Uterus (tissue), 2 donors: Measurements from ENCODE around the gene ATP5F1E.

Source experiments
- CTCF ChIP-seq, 4 experiments: fragments of 200-600 bp in 2 of 4; fragments of 450-650 bp in 2 of 4; sonication (generic) in 2 of 4; IDR thresholded peaks; one replicate each; pipeline ENCODE4 v1.5.1; 2016 to 2019; ENCODE audit warnings: antibody characterized with exemption in 4 of 4, mild to moderate bottlenecking in 2 of 4, moderate library complexity in 1 of 4
- POLR2A ChIP-seq, 2 donors: fragments of 450-650 bp; IDR thresholded peaks; one replicate each; pipeline ENCODE4 v1.6.1; 2016; ENCODE audit warnings: antibody characterized with exemption in 2 of 2, mild to moderate bottlenecking in 1 of 2, moderate library complexity in 1 of 2

GRCh38 chr20:58988565-58988882 is 43.6 kb downstream of the ATP5F1E start:
- TF ChIP-seq CTCF (IDR thresholded peaks at IDR 0.05) = no peak
- TF ChIP-seq POLR2A (IDR thresholded peaks at IDR 0.05) = no peak
